Esophagus muscularis mucosa (tissue), 4 donors: ENCODE results near the gene LINC00237.

Experiments
- CTCF ChIP-seq, 3 experiments: fragments of 200-600 bp in 2 of 3; fragments of 450-650 bp in 1 of 3; sonication (generic) in 2 of 3; IDR thresholded peaks; one replicate each; pipeline ENCODE4 v1.5.1; 2017 to 2019; ENCODE audit warnings: antibody characterized with exemption in 3 of 3, mild to moderate bottlenecking in 2 of 3, moderate library complexity in 1 of 3
- EP300 ChIP-seq: sonication (generic); formaldehyde crosslinking; IDR thresholded peaks from one replicate; pipeline ENCODE4 v1.6.1; 2017; ENCODE audit warnings: antibody characterized with exemption
- POLR2AphosphoS5 ChIP-seq, 2 donors: sonication (generic); formaldehyde crosslinking; IDR thresholded peaks; one replicate each; pipeline ENCODE4 v1.6.1; 2017; ENCODE audit warnings: antibody characterized with exemption in 2 of 2

- TF ChIP-seq CTCF (IDR thresholded peaks at IDR 0.05) (no peak), POLR2AphosphoS5 (IDR thresholded peaks at IDR 0.05) (no peak), EP300 (no peak)
These were observed 43.2 kb upstream of the LINC00237 start for GRCh38 chr20:21149344-21149743.
